GM12872 (cell line): ENCODE measurements around the gene CD40.

ENCODE experiments used
- CTCF ChIP-seq: IDR thresholded peaks from 3 replicates; pipeline ENCODE4 v1.5.1; 2011; ENCODE audit warnings: low read depth, mild to moderate bottlenecking, low read length, moderate library complexity; ENCODE audit not compliant: insufficient read depth

The CD40 gene

GRCh38 chr20:46117704-46118467 lies at the start of gene CD40:
Gene CD40 (plus strand): TSS chr20:46118314. CDS start chr20:46118344, 30 bp downstream.
- TF ChIP-seq CTCF = no peak

- TF ChIP-seq CTCF = no peak
Measured at GRCh38 chr20:46070215-46070900, 47.8 kb upstream of the CD40 start.

- no peak for TF ChIP-seq CTCF
Measured at GRCh38 chr20:46071573-46071972, 46.5 kb upstream of the CD40 start.

- TF ChIP-seq CTCF = no peak
Measured at GRCh38 chr20:46073024-46073423, 45.1 kb upstream of the CD40 start.

- TF ChIP-seq CTCF = no peak
Measured at GRCh38 chr20:46073443-46073842, 44.7 kb upstream of the CD40 start.

GRCh38 chr20:46074006-46074405 lies 44.1 kb upstream of the CD40 start:
- no peak for TF ChIP-seq CTCF

- no peak for TF ChIP-seq CTCF
Measured at GRCh38 chr20:46076806-46077205, 41.3 kb upstream of the CD40 start.
